Right lobe of liver (tissue), 4 donors: Measurements from ENCODE around the gene DISP3.

Experiments used
- POLR2A ChIP-seq: fragments of 450-650 bp; IDR thresholded peaks from one replicate; pipeline ENCODE4 v1.6.1; 2017; ENCODE audit warnings: antibody characterized with exemption, mild to moderate bottlenecking
- TF ChIP-seq, protein P1 (sequence below), 4 donors: fragments of 200-600 bp in 3 of 4; fragments of 450-650 bp in 1 of 4; IDR thresholded peaks; one replicate each; pipeline versions ENCODE4 v1.5.1 to v1.8.0; 2016 to 2022; ENCODE audit warnings: antibody characterized with exemption in 4 of 4, mild to moderate bottlenecking in 2 of 4
- donor health status: DM: no; HTN: no; CAD: no.
- donor health status: DM: no; HTN: no; CAD: no.
- donor health status: DM: no; HTN: yes; CAD: no.

DNA sequence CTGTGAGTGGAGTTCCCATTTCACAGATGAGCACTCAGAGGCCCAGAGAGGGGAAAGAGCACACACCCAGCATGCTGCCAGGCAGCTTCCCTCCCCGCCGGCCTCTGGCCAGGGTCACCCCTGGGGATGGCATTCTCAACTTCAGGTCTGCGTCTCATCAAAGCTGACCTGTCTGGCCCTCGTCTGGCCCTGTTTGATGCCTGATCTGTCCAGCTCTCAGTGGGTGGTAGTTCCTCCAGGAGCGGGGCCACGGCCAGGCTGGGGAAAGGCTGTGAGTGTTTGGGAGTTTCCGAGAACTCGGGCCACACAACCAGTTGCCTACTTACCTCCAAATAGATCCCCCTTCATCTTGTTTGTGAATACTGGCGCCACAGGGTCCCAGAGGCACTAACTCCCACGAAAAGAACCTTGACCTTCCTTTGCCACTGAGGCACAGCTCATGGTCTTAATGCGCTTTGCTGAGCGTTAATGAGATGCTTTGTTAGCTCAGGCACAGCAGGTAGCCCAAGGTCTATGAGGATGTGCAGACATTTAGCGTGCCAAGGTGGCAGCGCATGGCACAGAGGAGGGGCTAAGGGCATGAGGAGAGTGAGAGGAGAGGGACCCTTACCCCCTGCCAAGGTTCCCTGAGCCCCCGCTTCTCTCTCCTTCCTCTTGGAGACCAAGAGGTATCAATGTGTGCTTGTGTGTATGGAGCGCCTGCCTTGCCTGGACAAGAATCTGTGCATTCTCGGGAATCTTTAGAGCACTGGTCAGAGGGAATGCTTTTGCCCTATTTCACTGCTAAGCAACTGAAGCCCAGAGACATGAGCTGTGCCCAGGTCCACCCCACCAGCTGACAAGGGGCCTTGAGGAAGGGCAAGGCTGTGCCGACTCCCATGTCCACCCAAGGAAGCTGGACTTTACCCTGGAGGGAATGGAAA lies 61.2 kb downstream of the DISP3 start:
- TF ChIP-seq, protein P1, sequence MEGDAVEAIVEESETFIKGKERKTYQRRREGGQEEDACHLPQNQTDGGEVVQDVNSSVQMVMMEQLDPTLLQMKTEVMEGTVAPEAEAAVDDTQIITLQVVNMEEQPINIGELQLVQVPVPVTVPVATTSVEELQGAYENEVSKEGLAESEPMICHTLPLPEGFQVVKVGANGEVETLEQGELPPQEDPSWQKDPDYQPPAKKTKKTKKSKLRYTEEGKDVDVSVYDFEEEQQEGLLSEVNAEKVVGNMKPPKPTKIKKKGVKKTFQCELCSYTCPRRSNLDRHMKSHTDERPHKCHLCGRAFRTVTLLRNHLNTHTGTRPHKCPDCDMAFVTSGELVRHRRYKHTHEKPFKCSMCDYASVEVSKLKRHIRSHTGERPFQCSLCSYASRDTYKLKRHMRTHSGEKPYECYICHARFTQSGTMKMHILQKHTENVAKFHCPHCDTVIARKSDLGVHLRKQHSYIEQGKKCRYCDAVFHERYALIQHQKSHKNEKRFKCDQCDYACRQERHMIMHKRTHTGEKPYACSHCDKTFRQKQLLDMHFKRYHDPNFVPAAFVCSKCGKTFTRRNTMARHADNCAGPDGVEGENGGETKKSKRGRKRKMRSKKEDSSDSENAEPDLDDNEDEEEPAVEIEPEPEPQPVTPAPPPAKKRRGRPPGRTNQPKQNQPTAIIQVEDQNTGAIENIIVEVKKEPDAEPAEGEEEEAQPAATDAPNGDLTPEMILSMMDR (IDR thresholded peaks at IDR 0.05): no peak
- TF ChIP-seq POLR2A: no peak
